ENCODE data around the gene SELPLG. TPM values are rescaled to one million over a fixed set of nuclear protein-coding genes. Genes with fewer than 3 reads are reported as not detected.
A peak's percentile ranks its signal among the peaks of the same experiment; 100 is the strongest.
"Not testable (repeated sequence)": the region's sequence is repeated elsewhere in the genome, so short reads cannot be mapped to it uniquely, and the experiment has no call there.

The SELPLG gene
- total RNA-seq, 4 donors from 2014 or later = 2.4 to 9.4 (median 5.9) TPM

DNA sequence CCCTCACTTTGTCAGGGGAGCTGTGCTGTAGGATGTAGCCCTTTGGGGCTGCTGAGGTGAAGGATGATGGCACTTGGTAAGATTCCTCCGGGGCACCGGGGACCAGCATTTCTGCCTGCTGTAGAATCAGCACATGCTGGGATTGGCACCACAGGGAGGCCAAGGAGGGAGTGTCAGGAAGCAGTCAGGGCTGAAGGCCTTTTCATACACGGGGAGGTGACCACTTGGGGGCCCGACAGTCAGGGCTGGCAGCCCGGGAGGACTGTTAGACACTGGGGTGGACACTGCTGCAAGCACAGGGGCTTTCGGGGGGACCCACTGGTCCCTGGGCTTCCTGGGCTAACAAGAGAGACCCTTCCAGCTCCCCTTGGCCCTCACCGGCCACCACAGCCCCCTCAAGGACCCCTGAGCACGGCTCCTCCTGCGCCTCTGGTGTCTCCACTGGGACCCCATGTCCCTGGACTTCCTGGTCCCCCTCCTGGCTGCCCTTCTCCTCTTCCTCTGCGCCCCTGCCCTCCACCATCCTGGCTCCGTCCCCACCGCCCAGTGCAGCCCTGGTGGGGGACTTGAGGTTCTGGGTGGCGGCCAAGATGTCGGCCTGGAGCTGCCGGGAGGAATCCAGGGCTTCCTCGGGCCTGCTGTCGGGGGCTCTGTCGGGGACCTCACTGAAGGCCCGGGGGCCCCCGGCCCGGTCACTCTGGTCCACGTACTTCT lies 42.3 kb downstream of the SELPLG start:
- no peak overlapping the region for H3K4me3 ChIP-seq
- no peaks in the 10 kb centered on the region for H3K36me3 ChIP-seq
- H3K9me3 ChIP-seq = no peaks in the 10 kb centered on the region
- no peak for DNase-seq
- no peak overlapping the region for H3K27ac ChIP-seq
- no peaks in the 10 kb centered on the region for H3K27me3 ChIP-seq
- H3K4me1 ChIP-seq = no peaks in the 10 kb centered on the region
- no peak for TF ChIP-seq POLR2A (IDR thresholded peaks at IDR 0.05)
- no peak for TF ChIP-seq CTCF (IDR thresholded peaks at IDR 0.05)

GRCh38 chr12:108590463-108590862 lies 43.2 kb downstream of the SELPLG start:
- not testable (repeated sequence) for H3K27ac ChIP-seq, H3K9me3 ChIP-seq, H3K4me3 ChIP-seq, DNase-seq, H3K4me1 ChIP-seq, H3K27me3 ChIP-seq, H3K36me3 ChIP-seq

GRCh38 chr12:108589840-108590229 lies 43.9 kb downstream of the SELPLG start:
- Histone ChIP-seq H3K9me3 (no peaks in the 10 kb centered on the region), H3K36me3 (no peaks in the 10 kb centered on the region), H3K4me1 (no peaks in the 10 kb centered on the region), H3K27ac (no peak overlapping the region), H3K4me3 (no peak overlapping the region), H3K27me3 (no peaks in the 10 kb centered on the region)
- DNase-seq = no peak
- no peak for TF ChIP-seq CTCF (IDR thresholded peaks at IDR 0.05)
- no peak for TF ChIP-seq POLR2A (IDR thresholded peaks at IDR 0.05)

GRCh38 chr12:108589028-108589839 lies 44.5 kb downstream of the SELPLG start:
- H3K4me3 ChIP-seq = no peak overlapping the region
- no peaks in the 10 kb centered on the region for H3K9me3 ChIP-seq
- H3K4me1 ChIP-seq = no peaks in the 10 kb centered on the region
- peak in 1 of 3 donors; percentile 37 for DNase-seq
- no peaks in the 10 kb centered on the region for H3K36me3 ChIP-seq
- TF ChIP-seq POLR2A (IDR thresholded peaks at IDR 0.05) = no peak
- TF ChIP-seq CTCF (IDR thresholded peaks at IDR 0.05) = no peak
- H3K27ac ChIP-seq = no peak overlapping the region
- H3K27me3 ChIP-seq = no peaks in the 10 kb centered on the region

DNA sequence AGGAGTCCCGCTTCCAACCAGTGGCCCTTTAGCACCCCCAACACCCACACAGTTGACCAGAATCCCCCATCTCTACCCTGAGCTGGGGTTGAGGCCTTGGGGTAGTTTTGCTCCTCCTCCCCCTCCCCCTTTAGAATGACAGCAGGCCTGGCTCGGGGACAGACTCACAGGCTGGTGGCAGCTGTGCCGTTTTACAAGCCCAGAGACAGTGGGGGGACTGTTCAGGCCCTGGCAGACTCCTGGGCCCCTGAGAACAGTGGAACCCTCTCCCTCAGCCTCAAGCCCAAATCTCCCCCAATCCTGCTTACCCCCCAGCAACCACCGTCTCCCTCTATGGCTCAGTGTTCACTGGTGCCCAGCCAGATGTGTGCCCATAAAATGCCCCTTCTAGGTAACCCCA lies 45.9 kb downstream of the SELPLG start:
- no peaks in the 10 kb centered on the region for H3K27me3 ChIP-seq
- TF ChIP-seq CTCF (IDR thresholded peaks at IDR 0.05) (no peak), POLR2A (IDR thresholded peaks at IDR 0.05) (no peak)
- peak in 1 of 3 donors; percentile 14 for DNase-seq
- no peak overlapping the region for H3K4me3 ChIP-seq
- H3K36me3 ChIP-seq = no peaks in the 10 kb centered on the region
- H3K4me1 ChIP-seq = no peaks in the 10 kb centered on the region
- no peaks in the 10 kb centered on the region for H3K9me3 ChIP-seq
- no peak overlapping the region for H3K27ac ChIP-seq

DNA sequence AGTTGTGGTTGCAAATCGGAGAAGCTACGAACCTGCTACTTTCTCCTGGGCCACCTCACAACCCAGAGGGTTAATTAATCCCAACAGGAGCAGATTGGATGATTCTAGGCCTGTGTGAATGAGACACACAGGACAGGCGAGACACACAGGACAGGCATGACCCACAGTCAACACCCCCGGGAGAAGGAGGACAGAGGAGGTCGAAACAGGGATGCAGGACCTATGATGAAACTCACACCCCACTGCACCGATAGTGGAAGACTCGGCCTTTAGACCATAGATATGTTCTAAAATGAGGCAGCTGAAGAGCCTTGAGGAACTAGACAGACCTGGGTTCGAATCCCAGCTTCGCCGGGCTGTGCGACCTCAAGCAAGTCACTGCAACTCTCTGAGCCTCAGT lies 47.4 kb downstream of the SELPLG start:
- Histone ChIP-seq H3K9me3 (no peaks in the 10 kb centered on the region), H3K27ac (no peak overlapping the region), H3K4me3 (no peak overlapping the region), H3K27me3 (no peaks in the 10 kb centered on the region), H3K4me1 (no peaks in the 10 kb centered on the region), H3K36me3 (no peaks in the 10 kb centered on the region)
- no peak for TF ChIP-seq CTCF (IDR thresholded peaks at IDR 0.05)
- TF ChIP-seq POLR2A (IDR thresholded peaks at IDR 0.05) = no peak
- DNase-seq = peak in 1 of 3 donors; percentile 15

Measured in Peyer's patch (tissue), 4 donors.